Heart left ventricle (tissue), 13 donors: ENCODE measurements around the gene PAQR4.

Experiments
- POLR2A ChIP-seq, 2 donors: fragments of 450-650 bp; IDR thresholded peaks; one replicate each; pipeline ENCODE4 v1.6.1; 2017; ENCODE audit warnings: antibody characterized with exemption in 2 of 2, mild to moderate bottlenecking in 2 of 2, moderate library complexity in 2 of 2
- TF ChIP-seq, protein P1 (sequence below), 12 donors: fragments of 200-600 bp; sonication (generic) in 4 of 12; IDR thresholded peaks; one replicate each; pipeline versions ENCODE4 v1.5.0 to v1.8.0; 2018 to 2022; ENCODE audit warnings: antibody characterized with exemption in 12 of 12, mild to moderate bottlenecking in 5 of 12
- donor health status: ischemic (EF 13 %, LVEDD 7.1; RV severe dilation, severe dysfunction).
- donor health status: DM: no; HTN: yes; CAD: no.
- donor health status: DM: no; HTN: no; CAD: no.
- donor health status: ischemic (EF 25% LVEDD 6.9; RV normal size, moderate dysfunction).
- donor health status: ischemic (EF 25% LVEDD 5.7; RV mildly dilated, moderate dysfunction).
- donor health status: ischemic (EF 35%, LVEDD 5.7; RV mildly dilated, moderate dysfunction).
- donor health status: nonischemic (EF 11% LVEDD 7.7; RV severe dilation, severe dysfunction).
- donor health status: DM: yes; HTN: yes; CAD: no.
- donor health status: PGD.
- donor health status: ischemic (EF 29% LVEDD 5.4; RV normal size, mild dysfunction).
- donor health status: nonischemic (EF 23%, LVEDD 6.1; RV moderate dilation, normal function).

GRCh38 chr16:2986623-2987188 is 17.6 kb downstream of the PAQR4 start:
- TF ChIP-seq, protein P1, sequence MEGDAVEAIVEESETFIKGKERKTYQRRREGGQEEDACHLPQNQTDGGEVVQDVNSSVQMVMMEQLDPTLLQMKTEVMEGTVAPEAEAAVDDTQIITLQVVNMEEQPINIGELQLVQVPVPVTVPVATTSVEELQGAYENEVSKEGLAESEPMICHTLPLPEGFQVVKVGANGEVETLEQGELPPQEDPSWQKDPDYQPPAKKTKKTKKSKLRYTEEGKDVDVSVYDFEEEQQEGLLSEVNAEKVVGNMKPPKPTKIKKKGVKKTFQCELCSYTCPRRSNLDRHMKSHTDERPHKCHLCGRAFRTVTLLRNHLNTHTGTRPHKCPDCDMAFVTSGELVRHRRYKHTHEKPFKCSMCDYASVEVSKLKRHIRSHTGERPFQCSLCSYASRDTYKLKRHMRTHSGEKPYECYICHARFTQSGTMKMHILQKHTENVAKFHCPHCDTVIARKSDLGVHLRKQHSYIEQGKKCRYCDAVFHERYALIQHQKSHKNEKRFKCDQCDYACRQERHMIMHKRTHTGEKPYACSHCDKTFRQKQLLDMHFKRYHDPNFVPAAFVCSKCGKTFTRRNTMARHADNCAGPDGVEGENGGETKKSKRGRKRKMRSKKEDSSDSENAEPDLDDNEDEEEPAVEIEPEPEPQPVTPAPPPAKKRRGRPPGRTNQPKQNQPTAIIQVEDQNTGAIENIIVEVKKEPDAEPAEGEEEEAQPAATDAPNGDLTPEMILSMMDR (IDR thresholded peaks at IDR 0.05), result no peak
- no peak for TF ChIP-seq POLR2A (IDR thresholded peaks at IDR 0.05)
